Fibroblast of mammary gland (primary cell): Measurements from ENCODE around the gene G0S2.

Experiments
- DNase-seq: peaks from one replicate; pipeline ENCODE4 v3.0.0-alpha.2; 2010; ENCODE audit warnings: low read depth
- H3K4me3 ChIP-seq: 2 replicates; pipeline ENCODE4 v1.5.1; 2011; ENCODE audit warnings: low read depth, mild to moderate bottlenecking, low read length, moderate library complexity; ENCODE audit not compliant: control insufficient read depth
- CTCF ChIP-seq: conservative IDR thresholded peaks from 2 replicates; pipeline ENCODE4 v1.5.1; 2011; ENCODE audit warnings: low read depth, low read length, inconsistent platforms; ENCODE audit not compliant: control insufficient read depth, insufficient read depth

Gene G0S2

GRCh38 chr1:209655411-209656231, 19.6 kb upstream of the G0S2 start:
- no peak for TF ChIP-seq CTCF
- no peak overlapping the region for H3K4me3 ChIP-seq
- DNase-seq, result no peak

DNA sequence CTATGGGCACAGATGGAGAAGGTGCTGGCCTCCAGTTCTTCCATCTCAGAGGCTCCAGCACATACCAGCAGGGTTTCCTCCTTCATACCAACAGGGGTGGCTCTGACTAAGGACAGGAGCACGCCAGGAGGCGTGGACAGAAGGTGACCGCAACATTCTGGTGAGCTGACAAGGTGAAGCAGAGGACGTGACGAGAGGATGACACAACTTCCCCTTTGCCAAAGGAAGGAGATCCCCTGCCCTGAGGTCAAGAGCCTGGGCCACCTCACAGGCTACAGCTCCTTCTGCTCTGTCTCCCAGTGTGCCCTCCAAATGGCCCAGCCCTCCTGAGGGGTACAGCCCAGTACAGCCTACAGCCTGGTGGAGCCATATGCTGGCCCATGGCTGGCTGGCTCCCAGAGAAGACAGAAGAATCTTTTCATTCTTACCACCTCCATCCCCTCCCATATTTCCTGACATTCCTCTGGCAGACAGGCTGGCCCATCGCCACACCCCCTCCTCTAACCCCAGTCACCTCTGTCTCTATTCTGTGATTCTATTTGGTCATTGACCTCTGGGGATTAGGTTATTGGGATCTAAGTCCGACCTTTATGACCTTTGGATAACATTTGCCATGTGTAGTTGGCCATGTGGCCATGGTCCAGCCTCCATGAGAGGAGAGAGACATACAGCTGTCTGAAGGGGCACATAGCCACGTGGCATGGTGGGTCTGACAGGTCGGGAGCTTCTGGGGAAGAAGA, 17.9 kb upstream of the G0S2 start:
- DNase-seq, result no peak
- no peak overlapping the region for H3K4me3 ChIP-seq
- TF ChIP-seq CTCF, result no peak

GRCh38 chr1:209657918-209658317, 17.3 kb upstream of the G0S2 start:
- DNase-seq, result no peak
- TF ChIP-seq CTCF, result no peak
- no peak overlapping the region for H3K4me3 ChIP-seq

GRCh38 chr1:209659909-209660308, 15.3 kb upstream of the G0S2 start:
- no peak for TF ChIP-seq CTCF
- no peak for DNase-seq
- H3K4me3 ChIP-seq, result no peak overlapping the region

- no peak for TF ChIP-seq CTCF
- DNase-seq, result no peak
- no peak overlapping the region for H3K4me3 ChIP-seq
Observed at GRCh38 chr1:209661071-209661470, 14.1 kb upstream of the G0S2 start.

GRCh38 chr1:209662879-209663327, 12.3 kb upstream of the G0S2 start:
- H3K4me3 ChIP-seq, result no peak overlapping the region
- TF ChIP-seq CTCF, result no peak
- DNase-seq, result peak; percentile 51
